AG04450 (cell line): Measurements from ENCODE around the gene IMP3. TPM values are rescaled to one million over a fixed set of nuclear protein-coding genes. Genes with fewer than 3 reads are reported as not detected.

Experiments used
- CTCF ChIA-PET: fragments of 300-600, 350-600 bp; formaldehyde crosslinking; extraction: SDS; loops from one replicate; lab custom pipeline; 2022; ENCODE audit warnings: antibody characterized with exemption, inconsistent platforms; lab: Charles Lee
- POLR2A ChIA-PET: fragments of 350-600 bp; formaldehyde crosslinking; extraction: SDS; loops from one replicate; lab custom pipeline; 2021; ENCODE audit warnings: antibody characterized with exemption, inconsistent platforms; lab: Yijun Ruan, JAX
- DNase-seq: peaks from one replicate; pipeline ENCODE4 v3.0.0-alpha.2; 2011; ENCODE audit warnings: low read depth, low spot score
- H3K27ac ChIP-seq: one replicate; pipeline ENCODE4 v1.5.1; 2012; ENCODE audit warnings: low read depth, low read length, control low read depth
- H3K27me3 ChIP-seq: one replicate; pipeline ENCODE4 v1.6.0; 2012; ENCODE audit warnings: low read length; ENCODE audit not compliant: control insufficient read depth, insufficient read depth
- H3K4me3 ChIP-seq: 2 replicates; pipeline ENCODE4 v1.5.1; 2011; ENCODE audit warnings: mild to moderate bottlenecking, low read depth, low read length, control low read depth
- H3K9me3 ChIP-seq: 2 replicates; pipeline ENCODE4 v1.5.1; 2012; ENCODE audit warnings: low read length; ENCODE audit not compliant: control insufficient read depth, insufficient read depth
- polyA plus RNA-seq: library from polyadenylated mRNA; depleted of rRNA; stranded (reverse); fragments of >200 nt; gene quantifications from 2 replicates; pipeline ENCODE4 v1.2.3, GENCODE V29; 2011
- TF ChIP-seq, protein P1 (sequence below): IDR thresholded peaks from 2 replicates; pipeline ENCODE4 v1.5.1; 2011; ENCODE audit warnings: low read depth, low read length, control low read depth, inconsistent platforms

IMP3 gene
- polyA plus RNA-seq, 1 experiment = 42.3 TPM

DNA sequence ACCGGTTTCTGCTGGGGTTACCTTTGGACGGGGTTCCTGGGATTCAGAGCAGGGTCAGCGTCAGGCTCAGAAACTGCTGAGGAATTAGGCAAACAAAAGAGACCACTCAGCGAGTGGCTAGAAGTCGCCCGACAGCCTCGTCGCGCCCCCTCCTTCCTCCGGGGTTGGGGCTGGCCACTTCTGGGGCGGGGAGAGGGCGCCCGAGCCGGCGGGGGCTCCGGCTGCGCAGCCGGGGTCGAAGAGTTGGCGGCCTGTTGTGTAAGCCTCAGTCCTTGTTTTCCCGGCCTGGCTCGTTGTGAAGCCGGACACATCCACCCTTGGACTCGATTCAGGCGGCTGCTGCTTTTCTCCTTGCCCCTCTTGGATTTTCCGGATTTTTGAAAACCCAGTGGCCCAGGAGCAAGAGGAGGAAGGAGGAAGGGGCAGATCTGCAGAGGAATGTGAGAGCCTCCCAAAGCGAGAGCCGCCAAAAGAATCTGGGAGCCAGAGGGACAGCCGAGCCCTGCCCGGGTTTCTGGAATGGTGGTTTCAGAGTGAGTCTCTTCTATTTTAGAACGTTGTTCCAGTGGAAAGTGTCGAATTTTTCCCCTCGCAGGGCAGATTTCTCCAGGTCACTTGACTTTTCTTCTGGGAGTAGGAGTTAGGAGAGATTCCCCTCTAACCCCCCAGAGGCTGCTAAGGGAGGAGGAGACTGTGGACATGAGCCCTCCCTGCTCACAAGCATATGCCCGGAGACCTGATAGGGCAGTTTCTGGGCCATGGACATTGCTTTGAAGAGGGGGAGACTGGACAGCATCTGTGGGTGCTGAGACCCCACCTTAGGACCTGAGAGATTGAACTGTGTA is 8.4 kb upstream of the IMP3 start:
- ChIA-PET POLR2A (interaction anchor here (0.6 to 2.6 kb wide), 11 partner anchors 10 to 203 kb away, joined by 3 to 31 read pairs (median 11); partner anchors contain the start of gene SNUPN), CTCF (interaction anchor here (0.5 to 2.4 kb wide), 10 partner anchors 10 to 268 kb away, joined by 3 to 11 read pairs (median 4); partner anchors contain the start of gene SNUPN)
- Histone ChIP-seq H3K27ac (peak overlapping the region; percentile 95), H3K4me3 (peak overlapping the region; percentile 90), H3K27me3 (no peaks in the 10 kb centered on the region), H3K9me3 (no peaks in the 10 kb centered on the region; the same call in 1 of the 2 replicates)
- TF ChIP-seq, protein P1, sequence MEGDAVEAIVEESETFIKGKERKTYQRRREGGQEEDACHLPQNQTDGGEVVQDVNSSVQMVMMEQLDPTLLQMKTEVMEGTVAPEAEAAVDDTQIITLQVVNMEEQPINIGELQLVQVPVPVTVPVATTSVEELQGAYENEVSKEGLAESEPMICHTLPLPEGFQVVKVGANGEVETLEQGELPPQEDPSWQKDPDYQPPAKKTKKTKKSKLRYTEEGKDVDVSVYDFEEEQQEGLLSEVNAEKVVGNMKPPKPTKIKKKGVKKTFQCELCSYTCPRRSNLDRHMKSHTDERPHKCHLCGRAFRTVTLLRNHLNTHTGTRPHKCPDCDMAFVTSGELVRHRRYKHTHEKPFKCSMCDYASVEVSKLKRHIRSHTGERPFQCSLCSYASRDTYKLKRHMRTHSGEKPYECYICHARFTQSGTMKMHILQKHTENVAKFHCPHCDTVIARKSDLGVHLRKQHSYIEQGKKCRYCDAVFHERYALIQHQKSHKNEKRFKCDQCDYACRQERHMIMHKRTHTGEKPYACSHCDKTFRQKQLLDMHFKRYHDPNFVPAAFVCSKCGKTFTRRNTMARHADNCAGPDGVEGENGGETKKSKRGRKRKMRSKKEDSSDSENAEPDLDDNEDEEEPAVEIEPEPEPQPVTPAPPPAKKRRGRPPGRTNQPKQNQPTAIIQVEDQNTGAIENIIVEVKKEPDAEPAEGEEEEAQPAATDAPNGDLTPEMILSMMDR = no peak
- no peak for DNase-seq

GRCh38 chr15:75647370-75648155 is 7.5 kb upstream of the IMP3 start, which contains the start of gene SNX33:
SNX33 (plus strand) TSS chr15:75647912; CDS start chr15:75649103, 1,191 bp downstream.
- Histone ChIP-seq H3K27me3 (no peaks in the 10 kb centered on the region), H3K4me3 (peak within 1 kb of the TSS; percentile 90), H3K27ac (peak within 1 kb of the TSS; percentile 95), H3K9me3 (no peaks in the 10 kb centered on the region; the same call in 1 of the 2 replicates)
- no peak for DNase-seq
- ChIA-PET CTCF (interaction anchor here (0.5 to 2.4 kb wide), 13 partner anchors 9 to 267 kb away, joined by 3 to 11 read pairs (median 4); partner anchors contain the start of gene SNUPN), POLR2A (interaction anchor here (0.6 to 2.6 kb wide), 12 partner anchors 9 to 202 kb away, joined by 3 to 31 read pairs (median 9); partner anchors contain the start of gene SNUPN)
- TF ChIP-seq, protein P1 = peak; percentile 57

GRCh38 chr15:75646944-75647364 is 6.9 kb upstream of the IMP3 start:
- Histone ChIP-seq H3K4me3 (peak overlapping the region; percentile 90), H3K27ac (peak overlapping the region; percentile 95), H3K27me3 (no peaks in the 10 kb centered on the region), H3K9me3 (no peaks in the 10 kb centered on the region; the same call in 1 of the 2 replicates)
- POLR2A ChIA-PET = interaction anchor here (1.1 to 2.6 kb wide), 7 partner anchors 9 to 47 kb away, joined by 3 to 31 read pairs (median 18); partner anchors contain the start of gene SNUPN
- TF ChIP-seq, protein P1 = no peak
- CTCF ChIA-PET = interaction anchor here (0.6 to 2.4 kb wide), 9 partner anchors 9 to 261 kb away, joined by 3 to 11 read pairs (median 4); partner anchors contain the start of gene SNUPN
- DNase-seq = no peak

- Histone ChIP-seq H3K27me3 (no peaks in the 10 kb centered on the region), H3K27ac (peak overlapping the region; percentile 95), H3K4me3 (peak overlapping the region; percentile 90), H3K9me3 (no peaks in the 10 kb centered on the region; the same call in 1 of the 2 replicates)
- TF ChIP-seq, protein P1 = no peak
- ChIA-PET CTCF (interaction anchor here (2.4 kb wide), 1 partner anchor 8 kb away, joined by 11 read pairs; no protein-coding TSS in a partner anchor), POLR2A (interaction anchor here (1.1 to 2.6 kb wide), 6 partner anchors 8 to 48 kb away, joined by 3 to 31 read pairs (median 21); partner anchors contain the start of gene SNUPN)
- no peak for DNase-seq
Measured at GRCh38 chr15:75646112-75646943, 6.3 kb upstream of the IMP3 start.
